CD8-positive, alpha-beta memory T cell (primary cell): ENCODE measurements around the gene PLCXD3. TPM values are rescaled to one million over a fixed set of nuclear protein-coding genes. Genes with fewer than 3 reads are reported as not detected.
"Not testable (repeated sequence)": the region's sequence is repeated elsewhere in the genome, so short reads cannot be mapped to it uniquely, and the experiment has no call there.

Experiments
- CTCF ChIA-PET: fragments of 350-600 bp; sonication (Branson Sonifier 250); formaldehyde crosslinking; loops from one replicate; lab custom pipeline; 2021; ENCODE audit warnings: antibody characterized with exemption; lab: Charles Lee
- POLR2A ChIA-PET: fragments of 350-600 bp; sonication (Branson Sonifier 250); formaldehyde crosslinking; loops from one replicate; lab custom pipeline; 2021; ENCODE audit warnings: antibody characterized with exemption; lab: Charles Lee
- DNase-seq, 5 donors: peaks; one replicate each; pipeline versions ENCODE4 v3.0.0 to v3.0.0-alpha.2; 2020 to 2022; ENCODE audit warnings: mixed read lengths in 1 of 5
- H3K27ac ChIP-seq: one replicate; pipeline ENCODE4 v1.7.0; 2013; ENCODE audit warnings: low read depth, mild to moderate bottlenecking, low read length, moderate library complexity
- H3K27me3 ChIP-seq: 2 replicates; pipeline ENCODE4 v1.7.0; 2013; ENCODE audit warnings: low read length, mild to moderate bottlenecking; ENCODE audit not compliant: insufficient read depth, poor library complexity, severe bottlenecking
- H3K36me3 ChIP-seq: 2 replicates; pipeline ENCODE4 v1.7.0; 2013; ENCODE audit warnings: mild to moderate bottlenecking, low read length, moderate library complexity; ENCODE audit not compliant: insufficient read depth
- H3K4me1 ChIP-seq: 2 replicates; pipeline ENCODE4 v1.7.0; 2013; ENCODE audit warnings: mild to moderate bottlenecking, low read length, moderate library complexity; ENCODE audit not compliant: insufficient read depth
- H3K4me3 ChIP-seq: 2 replicates; pipeline ENCODE4 v1.7.0; 2013; ENCODE audit warnings: mild to moderate bottlenecking, low read length
- H3K9me3 ChIP-seq: 2 replicates; pipeline ENCODE4 v1.7.0; 2013; ENCODE audit warnings: mild to moderate bottlenecking, low read length
- H3K27ac Mint-ChIP-seq, 8 donors: one replicate each; pipeline ENCODE4 v1.8.0; 2020 to 2021; ENCODE audit warnings: mixed read lengths in 8 of 8, mild to moderate bottlenecking in 6 of 8, inconsistent platforms in 3 of 8, moderate library complexity in 3 of 8
- H3K27me3 Mint-ChIP-seq, 2 donors: one replicate each; pipeline ENCODE4 v1.8.0; 2020 to 2021; ENCODE audit warnings: mixed read lengths in 2 of 2, mild to moderate bottlenecking in 1 of 2, moderate library complexity in 1 of 2
- H3K36me3 Mint-ChIP-seq, 3 donors: one replicate each; pipeline ENCODE4 v1.8.0; 2020 to 2021; ENCODE audit warnings: mixed read lengths in 3 of 3, inconsistent platforms in 1 of 3, mild to moderate bottlenecking in 1 of 3
- H3K4me1 Mint-ChIP-seq, 3 donors: one replicate each; pipeline ENCODE4 v1.8.0; 2020 to 2021; ENCODE audit warnings: mixed read lengths in 3 of 3, inconsistent platforms in 1 of 3, mild to moderate bottlenecking in 1 of 3
- H3K4me3 Mint-ChIP-seq, 7 donors: one replicate each; pipeline ENCODE4 v1.8.0; 2020 to 2021; ENCODE audit warnings: mixed read lengths in 7 of 7, mild to moderate bottlenecking in 6 of 7, moderate library complexity in 4 of 7, inconsistent platforms in 2 of 7
- H3K9me3 Mint-ChIP-seq, 5 donors: one replicate each; pipeline ENCODE4 v1.8.0; 2020 to 2022; ENCODE audit warnings: mixed read lengths in 5 of 5, mild to moderate bottlenecking in 3 of 5, moderate library complexity in 2 of 5, inconsistent platforms in 1 of 5
- polyA plus RNA-seq: library from polyadenylated mRNA; unstranded; fragments of 300-500 nt; fragmentation: Illumina TruSeq; gene quantifications from one replicate; pipeline ENCODE4 v1.2.3, GENCODE V29; 2021
- total RNA-seq, 2 experiments: library from RNA; stranded (reverse); gene quantifications; one replicate each; pipeline ENCODE4 v1.2.3, GENCODE V29; 2021

Gene PLCXD3
- total and polyA plus RNA-seq, 3 experiments from 2014 or later: not detected

DNA sequence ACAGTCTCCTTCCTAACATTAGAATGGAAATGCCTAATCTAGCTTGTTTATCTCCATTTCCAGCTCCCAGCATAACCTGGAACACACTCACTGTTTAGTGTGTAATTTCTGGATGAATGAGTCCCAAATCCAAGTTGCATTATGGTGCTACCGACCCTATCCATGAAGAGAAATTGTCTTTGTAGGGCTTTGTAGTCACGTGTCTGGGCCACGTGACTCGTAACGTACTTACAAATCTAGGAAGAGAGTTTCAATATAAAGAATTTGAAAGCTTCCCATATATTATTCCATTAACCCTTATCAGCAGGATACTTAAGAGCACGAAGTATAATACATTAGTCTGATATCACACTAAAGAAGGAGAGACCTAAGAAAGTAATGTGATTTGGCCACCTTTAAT lies 28.2 kb downstream of the PLCXD3 start:
- no peaks in the 10 kb centered on the region for H3K27me3 Mint-ChIP-seq
- H3K4me1 Mint-ChIP-seq: no peaks in the 10 kb centered on the region
- H3K36me3 Mint-ChIP-seq: no peaks in the 10 kb centered on the region
- no peak overlapping the region for H3K4me3 Mint-ChIP-seq
- H3K36me3 ChIP-seq: no peaks in the 10 kb centered on the region
- H3K27ac ChIP-seq: no peak overlapping the region
- H3K4me3 ChIP-seq: no peak overlapping the region
- H3K27me3 ChIP-seq: no peaks in the 10 kb centered on the region
- ChIA-PET CTCF (no interaction called here), POLR2A (no interaction called here)
- H3K27ac Mint-ChIP-seq: no peak overlapping the region
- H3K4me1 ChIP-seq: no peaks in the 10 kb centered on the region
- no peak for DNase-seq
- H3K9me3 ChIP-seq: no peaks in the 10 kb centered on the region
- H3K9me3 Mint-ChIP-seq: peaks cover 0 to 3% (median 0%) of the 10 kb centered on the region in 5 donors

DNA sequence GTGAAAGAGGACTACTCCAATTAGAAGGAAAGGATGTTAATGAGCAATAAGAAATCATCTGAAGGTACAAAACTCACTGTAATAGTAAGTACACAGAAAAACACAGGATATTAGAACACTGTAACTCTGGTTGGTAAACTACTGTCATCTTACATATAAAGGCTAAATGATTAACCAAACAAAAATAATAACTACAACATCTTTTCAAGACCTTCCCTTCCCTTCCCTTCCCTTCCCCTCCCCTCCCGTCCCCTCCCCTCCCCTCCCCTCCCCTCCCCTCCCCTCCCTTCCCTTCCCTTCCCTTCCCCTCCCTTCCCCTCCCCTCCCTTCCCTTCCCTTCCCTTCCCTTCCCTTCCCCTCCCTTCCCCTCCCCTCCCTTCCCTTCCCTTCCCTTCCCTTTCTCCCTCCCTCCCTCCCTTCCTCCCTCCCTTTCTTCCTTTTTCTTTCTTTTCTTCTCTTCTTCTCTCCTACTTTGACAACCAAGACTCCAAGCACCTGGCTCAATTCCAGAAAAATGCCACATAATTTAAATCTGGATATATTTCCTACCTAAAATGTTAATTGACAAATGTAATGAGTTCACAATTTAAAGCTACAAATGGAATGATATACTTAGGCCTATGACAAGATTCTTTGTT lies 38.7 kb downstream of the PLCXD3 start:
- H3K27me3 Mint-ChIP-seq, H3K36me3 Mint-ChIP-seq, H3K4me3 Mint-ChIP-seq, CTCF ChIA-PET, H3K4me1 Mint-ChIP-seq, H3K4me1 ChIP-seq, H3K36me3 ChIP-seq, H3K27ac Mint-ChIP-seq, DNase-seq, H3K9me3 ChIP-seq, POLR2A ChIA-PET, H3K4me3 ChIP-seq, H3K27me3 ChIP-seq, H3K27ac ChIP-seq: not testable (repeated sequence)
- H3K9me3 Mint-ChIP-seq: peaks cover 9 to 19% (median 16%) of the 10 kb centered on the region in 5 donors

DNA sequence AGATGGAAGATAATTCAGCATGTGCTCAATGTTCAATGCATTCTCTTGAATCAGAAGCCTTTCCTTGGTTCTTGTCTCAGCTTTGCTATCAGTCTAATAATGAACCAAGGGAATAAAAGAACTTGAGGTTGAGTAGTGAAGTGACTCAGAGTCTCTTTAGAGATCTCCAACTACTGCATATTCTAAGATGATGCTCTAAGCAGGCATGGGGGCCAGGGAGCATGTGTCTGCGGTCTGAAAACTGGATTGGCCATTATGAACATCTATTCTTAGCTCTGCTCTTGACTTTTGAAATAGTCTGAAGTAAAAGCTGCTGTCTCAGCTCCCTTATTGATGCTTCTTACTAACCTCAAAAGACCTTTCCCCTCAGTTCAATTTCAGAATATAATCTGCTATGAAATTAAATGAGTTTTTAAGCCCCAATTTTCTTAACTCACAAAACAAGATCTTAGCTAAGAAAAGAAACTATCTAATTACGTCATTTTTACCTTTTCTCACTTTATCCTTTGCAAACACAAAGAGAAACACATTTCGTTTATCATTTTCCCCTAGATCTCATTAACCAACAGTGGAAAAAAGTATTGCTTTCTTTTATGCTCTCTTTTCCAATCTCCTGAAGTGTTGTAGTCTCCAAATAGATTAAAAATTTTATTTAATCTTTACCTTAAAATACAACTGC lies 44.8 kb downstream of the PLCXD3 start:
- CTCF ChIA-PET: no interaction called here
- Histone ChIP-seq H3K9me3 (no peaks in the 10 kb centered on the region), H3K36me3 (no peaks in the 10 kb centered on the region), H3K27ac (no peak overlapping the region), H3K4me1 (no peaks in the 10 kb centered on the region), H3K4me3 (no peak overlapping the region), H3K27me3 (no peaks in the 10 kb centered on the region)
- H3K27ac Mint-ChIP-seq: no peak overlapping the region
- no peak for DNase-seq
- POLR2A ChIA-PET: no interaction called here
- no peaks in the 10 kb centered on the region for H3K4me1 Mint-ChIP-seq
- peaks cover 2 to 13% (median 3%) of the 10 kb centered on the region in 5 donors for H3K9me3 Mint-ChIP-seq
- H3K36me3 Mint-ChIP-seq: no peaks in the 10 kb centered on the region
- H3K4me3 Mint-ChIP-seq: no peak overlapping the region
- no peaks in the 10 kb centered on the region for H3K27me3 Mint-ChIP-seq

DNA sequence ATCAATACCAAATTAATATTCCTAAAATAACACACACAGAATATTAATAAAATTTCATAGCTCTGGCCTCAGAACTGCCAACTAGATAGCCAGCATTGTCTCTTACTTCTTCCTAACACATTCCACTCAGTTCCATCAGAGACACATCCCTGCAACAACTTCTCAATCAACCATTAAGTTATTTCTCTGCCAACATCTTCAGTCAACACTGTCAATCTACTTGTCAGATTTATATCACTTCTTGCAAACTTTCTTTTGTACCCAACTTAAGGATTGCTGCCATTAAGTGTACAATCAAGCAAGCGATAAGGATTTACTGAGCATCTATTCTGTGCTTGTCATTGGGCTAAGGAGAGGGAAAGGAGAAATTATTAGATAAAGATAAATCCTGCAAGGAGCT lies 50.8 kb downstream of the PLCXD3 start:
- Mint-ChIP-seq H3K36me3 (no peaks in the 10 kb centered on the region), H3K4me1 (no peaks in the 10 kb centered on the region), H3K27ac (no peak overlapping the region), H3K9me3 (peaks cover 0 to 3% (median 2%) of the 10 kb centered on the region in 5 donors), H3K4me3 (no peak overlapping the region), H3K27me3 (no peaks in the 10 kb centered on the region)
- CTCF ChIA-PET: no interaction called here
- Histone ChIP-seq H3K9me3 (no peaks in the 10 kb centered on the region), H3K36me3 (no peaks in the 10 kb centered on the region), H3K27ac (no peak overlapping the region), H3K4me1 (no peaks in the 10 kb centered on the region), H3K4me3 (no peak overlapping the region), H3K27me3 (no peaks in the 10 kb centered on the region)
- POLR2A ChIA-PET: no interaction called here
- DNase-seq: no peak

DNA sequence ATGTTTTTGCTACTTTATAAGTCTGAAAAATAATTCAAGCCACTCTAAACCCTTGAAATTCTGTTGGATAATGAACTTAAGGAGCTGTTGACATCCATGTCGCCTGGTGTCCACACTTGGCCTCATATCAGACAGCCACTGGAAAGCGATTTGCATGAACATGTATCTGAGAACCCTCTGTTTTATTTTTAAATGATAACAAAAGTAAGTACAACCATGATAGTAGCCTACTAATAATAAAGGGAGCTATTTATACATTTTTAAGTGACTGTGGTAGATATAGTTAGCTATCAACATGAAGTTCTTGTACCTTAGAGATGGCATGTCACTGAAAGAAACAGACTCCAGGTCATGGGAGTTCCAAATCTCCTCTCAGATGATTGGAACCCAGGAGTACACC lies 53.3 kb downstream of the PLCXD3 start:
- Mint-ChIP-seq H3K27ac (no peak overlapping the region), H3K4me1 (no peaks in the 10 kb centered on the region), H3K27me3 (no peaks in the 10 kb centered on the region), H3K9me3 (peaks cover 0 to 4% (median 0%) of the 10 kb centered on the region in 5 donors), H3K4me3 (no peak overlapping the region), H3K36me3 (no peaks in the 10 kb centered on the region)
- H3K4me1 ChIP-seq: no peaks in the 10 kb centered on the region
- CTCF ChIA-PET: no interaction called here
- H3K27me3 ChIP-seq: no peaks in the 10 kb centered on the region
- H3K27ac ChIP-seq: no peak overlapping the region
- no peaks in the 10 kb centered on the region for H3K9me3 ChIP-seq
- no peaks in the 10 kb centered on the region for H3K36me3 ChIP-seq
- DNase-seq: no peak
- no peak overlapping the region for H3K4me3 ChIP-seq
- POLR2A ChIA-PET: no interaction called here

DNA sequence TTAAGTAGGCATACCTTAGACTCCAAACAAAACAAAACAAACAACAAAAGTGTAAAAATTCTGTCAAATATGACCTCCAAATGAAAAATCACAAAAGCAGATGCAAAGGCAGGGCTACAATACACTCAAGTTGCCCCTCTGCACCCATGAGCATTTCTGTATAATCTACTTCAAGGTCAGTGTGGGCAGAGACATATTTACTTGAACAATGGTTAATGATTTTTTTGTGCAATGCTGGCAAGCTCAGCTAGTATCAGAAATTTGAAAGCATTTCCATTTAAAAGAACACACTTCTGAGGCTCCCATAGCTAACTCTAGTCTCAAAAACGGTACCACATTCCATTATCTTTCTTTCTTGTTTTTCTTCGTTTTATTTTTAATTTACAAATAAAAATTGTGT lies 57.9 kb downstream of the PLCXD3 start:
- CTCF ChIA-PET: no interaction called here

DNA sequence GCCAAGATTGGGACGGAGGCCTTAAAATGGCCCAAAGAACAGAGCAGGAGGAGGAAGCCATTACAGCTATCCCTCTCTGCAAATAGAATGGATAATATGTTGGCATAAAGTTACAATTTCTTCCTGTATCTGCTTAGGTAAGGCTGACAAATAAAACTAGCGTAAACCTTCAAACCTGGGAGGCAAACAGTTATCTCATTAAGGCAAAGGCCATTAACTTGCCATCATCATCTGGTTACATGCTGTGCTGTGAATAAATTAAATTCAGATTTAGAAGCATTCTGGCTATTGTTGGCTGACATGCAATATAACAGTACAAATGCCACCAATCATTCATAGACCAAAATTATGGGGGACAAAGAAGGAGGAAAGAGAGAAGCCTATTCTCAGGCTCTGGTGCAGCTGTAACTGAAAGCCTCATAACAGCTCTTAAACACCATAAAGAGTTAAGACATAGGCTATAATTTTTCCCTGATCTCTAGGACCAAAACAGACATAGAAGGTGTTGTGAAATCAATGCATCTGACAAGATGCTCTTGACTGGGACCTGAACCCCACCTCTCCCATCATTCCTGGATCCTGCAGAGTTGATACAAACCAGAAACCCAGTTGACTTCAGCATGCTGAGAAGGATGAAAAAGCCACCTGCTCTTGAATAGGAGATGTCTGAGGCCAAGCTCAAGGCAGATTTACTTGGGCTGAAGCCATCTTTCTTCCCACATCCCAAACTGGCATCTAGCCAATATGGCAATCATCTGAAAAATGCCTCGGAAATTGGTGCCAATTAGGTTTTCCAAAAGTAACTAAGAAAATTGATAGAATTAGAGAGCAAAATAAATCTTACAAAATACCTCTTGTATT lies 62.5 kb downstream of the PLCXD3 start:
- CTCF ChIA-PET: no interaction called here

More for the DNA sequence above, 57.9 kb downstream of the PLCXD3 start:
- no peaks in the 10 kb centered on the region for H3K27me3 ChIP-seq
- Mint-ChIP-seq H3K27ac (no peak overlapping the region), H3K36me3 (no peaks in the 10 kb centered on the region), H3K9me3 (peaks cover 0 to 6% (median 0%) of the 10 kb centered on the region in 5 donors), H3K27me3 (no peaks in the 10 kb centered on the region), H3K4me1 (no peaks in the 10 kb centered on the region), H3K4me3 (no peak overlapping the region)
- no peaks in the 10 kb centered on the region for H3K9me3 ChIP-seq
- DNase-seq: no peak
- no peak overlapping the region for H3K27ac ChIP-seq
- no peaks in the 10 kb centered on the region for H3K4me1 ChIP-seq
- H3K4me3 ChIP-seq: no peak overlapping the region
- H3K36me3 ChIP-seq: no peaks in the 10 kb centered on the region
- POLR2A ChIA-PET: no interaction called here

DNA sequence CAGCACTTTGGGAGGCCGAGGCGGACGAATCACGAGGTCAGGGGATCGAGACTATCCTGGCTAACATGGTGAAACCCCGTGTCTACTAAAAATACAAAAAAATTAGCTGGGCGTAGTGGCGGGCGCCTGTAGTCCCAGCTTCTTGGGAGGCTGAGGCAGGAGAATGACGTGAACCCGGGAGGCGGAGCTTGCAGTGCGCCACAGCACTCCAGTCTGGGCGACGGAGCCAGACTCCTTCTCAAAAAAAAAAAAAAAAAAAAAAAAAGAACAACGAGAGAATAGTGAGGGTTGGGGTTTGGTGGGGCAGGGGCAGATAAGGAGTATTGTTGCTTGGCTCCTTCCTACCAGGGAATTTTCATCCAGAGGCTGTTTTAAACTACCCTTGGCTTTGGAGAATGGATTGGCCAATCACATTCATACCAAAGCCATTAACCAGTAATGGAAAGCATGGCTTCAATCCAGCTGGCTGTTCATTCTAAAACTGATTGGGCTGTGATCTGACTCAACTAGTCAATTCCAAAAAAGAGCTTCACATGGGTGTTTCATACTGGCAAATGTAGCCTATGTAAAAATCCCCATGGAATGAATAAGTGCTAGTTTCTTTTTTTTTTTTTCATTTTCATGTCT lies 64.4 kb downstream of the PLCXD3 start:
- CTCF ChIA-PET: no interaction called here

More for the DNA sequence above, 62.5 kb downstream of the PLCXD3 start:
- Histone ChIP-seq H3K27me3 (no peaks in the 10 kb centered on the region), H3K9me3 (no peaks in the 10 kb centered on the region), H3K27ac (no peak overlapping the region), H3K36me3 (no peaks in the 10 kb centered on the region), H3K4me1 (no peaks in the 10 kb centered on the region), H3K4me3 (no peak overlapping the region)
- Mint-ChIP-seq H3K27me3 (peaks cover 0 to 1% of the 10 kb centered on the region in 2 donors), H3K4me1 (no peaks in the 10 kb centered on the region), H3K27ac (no peak overlapping the region), H3K9me3 (peaks cover 0 to 8% (median 0%) of the 10 kb centered on the region in 5 donors), H3K36me3 (no peaks in the 10 kb centered on the region), H3K4me3 (no peak overlapping the region)
- POLR2A ChIA-PET: no interaction called here
- DNase-seq: no peak

More for the DNA sequence above, 64.4 kb downstream of the PLCXD3 start:
- DNase-seq: no peak
- H3K9me3 ChIP-seq: no peaks in the 10 kb centered on the region
- Mint-ChIP-seq H3K4me3 (no peak overlapping the region), H3K27me3 (peaks cover 0 to 1% of the 10 kb centered on the region in 2 donors), H3K4me1 (no peaks in the 10 kb centered on the region), H3K27ac (no peak overlapping the region), H3K9me3 (peaks cover 0 to 5% (median 0%) of the 10 kb centered on the region in 5 donors), H3K36me3 (no peaks in the 10 kb centered on the region)
- POLR2A ChIA-PET: no interaction called here
- no peaks in the 10 kb centered on the region for H3K4me1 ChIP-seq
- no peaks in the 10 kb centered on the region for H3K36me3 ChIP-seq
- no peaks in the 10 kb centered on the region for H3K27me3 ChIP-seq
- no peak overlapping the region for H3K4me3 ChIP-seq
- no peak overlapping the region for H3K27ac ChIP-seq
